HEK293 (cell line): ENCODE measurements around the gene EVC.

Experiments
- CTCF ChIA-PET: fragments of 350-600 bp; formaldehyde crosslinking; extraction: SDS; loops from one replicate; lab custom pipeline; 2021; ENCODE audit warnings: antibody characterized with exemption; lab: Yijun Ruan, JAX
- POLR2A ChIA-PET: fragments of 300-600 bp; formaldehyde crosslinking; extraction: SDS; loops from one replicate; lab custom pipeline; 2020; ENCODE audit warnings: antibody characterized with exemption, inconsistent platforms; lab: Yijun Ruan, JAX
- H3K27ac ChIP-seq: fragments of 200-500 bp; sonication (Bioruptor generic); 2 replicates; pipeline ENCODE4 v1.5.1; 2014; ENCODE audit warnings: low read depth, low read length, control low read depth, inconsistent platforms; ENCODE audit errors: extremely low read depth
- H3K36me3 ChIP-seq, 2 experiments: fragments of 200-500 bp in 1 of 2; sonication (Bioruptor generic) in 1 of 2; 1 replicate in 1 of 2; 2 replicates in 1 of 2; pipeline ENCODE4 v1.5.1; 2014 to 2017; ENCODE audit warnings: inconsistent platforms in 2 of 2, low read length in 2 of 2; ENCODE audit not compliant: control insufficient read depth in 2 of 2, insufficient read depth in 1 of 2
- H3K4me1 ChIP-seq: fragments of 200-500 bp; sonication (Bioruptor generic); 2 replicates; pipeline ENCODE4 v1.5.1; 2014; ENCODE audit warnings: mild to moderate bottlenecking, low read length, inconsistent platforms; ENCODE audit not compliant: control insufficient read depth, insufficient read depth
- H3K4me3 ChIP-seq: 2 replicates; pipeline ENCODE4 v1.5.1; 2011; ENCODE audit warnings: low read depth, mild to moderate bottlenecking, control low read depth, low read length, moderate library complexity
- H3K9me3 ChIP-seq: fragments of 200-500 bp; sonication (Bioruptor generic); 2 replicates; pipeline ENCODE4 v1.5.1; 2014; ENCODE audit warnings: low read depth, low read length, inconsistent platforms; ENCODE audit not compliant: control insufficient read depth, insufficient read depth
- KLF16 ChIP-seq: fragments of 450-650 bp; formaldehyde crosslinking; IDR thresholded peaks from 2 replicates; pipeline ENCODE4 v1.5.1; 2017; ENCODE audit warnings: missing biosample characterization, missing genetic modification characterization
- SCRT2 ChIP-seq: fragments of 450-650 bp; formaldehyde crosslinking; IDR thresholded peaks from 2 replicates; pipeline ENCODE4 v1.5.1; 2016; ENCODE audit warnings: missing biosample characterization, missing genetic modification characterization
- ZFP69B ChIP-seq: fragments of 450-650 bp; formaldehyde crosslinking; IDR thresholded peaks from 2 replicates; pipeline ENCODE4 v1.5.1; 2016; ENCODE audit warnings: missing biosample characterization, missing genetic modification characterization
- ZIC2 ChIP-seq: fragments of 450-650 bp; formaldehyde crosslinking; IDR thresholded peaks from 2 replicates; pipeline ENCODE4 v1.5.1; 2016; ENCODE audit warnings: missing biosample characterization, missing genetic modification characterization
- ZNF112 ChIP-seq: fragments of 450-650 bp; formaldehyde crosslinking; IDR thresholded peaks from 2 replicates; pipeline ENCODE4 v1.5.0; 2017; ENCODE audit warnings: missing biosample characterization, missing genetic modification characterization
- ZNF19 ChIP-seq: fragments of 450-650 bp; formaldehyde crosslinking; IDR thresholded peaks from 2 replicates; pipeline ENCODE4; 2016; ENCODE audit warnings: missing biosample characterization, missing genetic modification characterization, low read depth
- ZNF223 ChIP-seq: fragments of 450-650 bp; formaldehyde crosslinking; IDR thresholded peaks from 2 replicates; pipeline ENCODE4 v1.5.1; 2016; ENCODE audit warnings: missing biosample characterization, missing genetic modification characterization
- ZNF266 ChIP-seq: fragments of 450-650 bp; formaldehyde crosslinking; IDR thresholded peaks from 2 replicates; pipeline ENCODE4 v1.5.1; 2016; ENCODE audit warnings: missing biosample characterization, missing genetic modification characterization, low read depth
- ZNF274 ChIP-seq, 2 experiments: fragments of 200-500 bp in 1 of 2; fragments of 450-650 bp in 1 of 2; sonication (Bioruptor generic) in 1 of 2; formaldehyde crosslinking in 1 of 2; IDR thresholded peaks; 2 replicates each; pipeline versions ENCODE4 v1.5.1 to v1.6.1; 2014 to 2016; ENCODE audit warnings: borderline replicate concordance in 1 of 2, inconsistent platforms in 1 of 2, low read length in 1 of 2, missing biosample characterization in 1 of 2, missing genetic modification characterization in 1 of 2
- ZNF311 ChIP-seq: fragments of 450-650 bp; formaldehyde crosslinking; IDR thresholded peaks from 2 replicates; pipeline ENCODE4 v1.5.1; 2017; ENCODE audit warnings: missing biosample characterization, missing genetic modification characterization, borderline replicate concordance
- ZNF335 ChIP-seq: fragments of 450-650 bp; formaldehyde crosslinking; conservative IDR thresholded peaks from 2 replicates; pipeline ENCODE4 v1.5.1; 2016; ENCODE audit warnings: missing biosample characterization, missing genetic modification characterization
- ZNF48 ChIP-seq: fragments of 450-650 bp; formaldehyde crosslinking; IDR thresholded peaks from 2 replicates; pipeline ENCODE4 v1.5.1; 2016; ENCODE audit warnings: missing biosample characterization, missing genetic modification characterization
- ZNF571 ChIP-seq: fragments of 450-650 bp; formaldehyde crosslinking; IDR thresholded peaks from 2 replicates; pipeline ENCODE4 v1.5.0; 2017; ENCODE audit warnings: missing biosample characterization, missing genetic modification characterization
- ZNF658 ChIP-seq: fragments of 450-650 bp; formaldehyde crosslinking; IDR thresholded peaks from 2 replicates; pipeline ENCODE4; 2016; ENCODE audit warnings: missing biosample characterization, missing genetic modification characterization
- ZNF664 ChIP-seq: fragments of 450-650 bp; formaldehyde crosslinking; IDR thresholded peaks from 2 replicates; pipeline ENCODE4 v1.5.1; 2016; ENCODE audit warnings: missing biosample characterization, missing genetic modification characterization
- ZNF785 ChIP-seq: fragments of 450-650 bp; formaldehyde crosslinking; IDR thresholded peaks from 2 replicates; pipeline ENCODE4 v1.5.1; 2016; ENCODE audit warnings: missing biosample characterization, missing genetic modification characterization
- TF ChIP-seq, protein P1 (sequence below): fragments of 450-650 bp; formaldehyde crosslinking; IDR thresholded peaks from 2 replicates; pipeline ENCODE4 v1.5.0; 2017; ENCODE audit warnings: missing biosample characterization, missing genetic modification characterization, borderline replicate concordance
- TF ChIP-seq, protein P2 (sequence below): fragments of 450-650 bp; formaldehyde crosslinking; IDR thresholded peaks from 2 replicates; pipeline ENCODE4 v1.5.1; 2016; ENCODE audit warnings: missing biosample characterization, missing genetic modification characterization
- TF ChIP-seq, protein P3 (sequence below): IDR thresholded peaks from 2 replicates; pipeline ENCODE4 v1.6.1; 2011; ENCODE audit warnings: mild to moderate bottlenecking, low read depth, low read length, borderline replicate concordance
- TF ChIP-seq, protein P4 (sequence below): fragments of 450-650 bp; formaldehyde crosslinking; IDR thresholded peaks from 2 replicates; pipeline ENCODE4 v1.5.1; 2017; ENCODE audit warnings: missing biosample characterization, missing genetic modification characterization
- TF ChIP-seq, protein P5 (sequence below): fragments of 450-650 bp; formaldehyde crosslinking; IDR thresholded peaks from 2 replicates; pipeline ENCODE4 v1.5.1; 2016; ENCODE audit warnings: missing biosample characterization, missing genetic modification characterization, borderline replicate concordance

EVC gene

DNA sequence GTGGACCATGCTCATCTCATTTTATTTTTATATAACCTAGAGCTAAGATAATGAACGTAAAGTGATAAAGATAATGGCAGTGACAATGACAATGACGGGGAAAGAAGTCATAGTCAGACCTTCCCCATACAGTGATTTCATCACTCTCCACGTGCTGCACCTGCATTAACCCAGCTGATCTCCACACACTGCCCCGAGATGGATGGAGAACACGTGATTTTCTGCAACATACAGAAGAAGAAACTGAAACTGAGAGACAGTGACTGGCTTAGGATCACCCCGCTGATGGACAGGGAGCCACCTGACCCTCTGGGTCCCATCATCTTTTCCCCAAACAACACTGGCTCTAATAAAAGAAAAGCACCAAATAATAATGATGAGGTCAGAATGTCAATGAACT, 24.7 kb upstream of the EVC start (continued):
- TF ChIP-seq, protein P1, sequence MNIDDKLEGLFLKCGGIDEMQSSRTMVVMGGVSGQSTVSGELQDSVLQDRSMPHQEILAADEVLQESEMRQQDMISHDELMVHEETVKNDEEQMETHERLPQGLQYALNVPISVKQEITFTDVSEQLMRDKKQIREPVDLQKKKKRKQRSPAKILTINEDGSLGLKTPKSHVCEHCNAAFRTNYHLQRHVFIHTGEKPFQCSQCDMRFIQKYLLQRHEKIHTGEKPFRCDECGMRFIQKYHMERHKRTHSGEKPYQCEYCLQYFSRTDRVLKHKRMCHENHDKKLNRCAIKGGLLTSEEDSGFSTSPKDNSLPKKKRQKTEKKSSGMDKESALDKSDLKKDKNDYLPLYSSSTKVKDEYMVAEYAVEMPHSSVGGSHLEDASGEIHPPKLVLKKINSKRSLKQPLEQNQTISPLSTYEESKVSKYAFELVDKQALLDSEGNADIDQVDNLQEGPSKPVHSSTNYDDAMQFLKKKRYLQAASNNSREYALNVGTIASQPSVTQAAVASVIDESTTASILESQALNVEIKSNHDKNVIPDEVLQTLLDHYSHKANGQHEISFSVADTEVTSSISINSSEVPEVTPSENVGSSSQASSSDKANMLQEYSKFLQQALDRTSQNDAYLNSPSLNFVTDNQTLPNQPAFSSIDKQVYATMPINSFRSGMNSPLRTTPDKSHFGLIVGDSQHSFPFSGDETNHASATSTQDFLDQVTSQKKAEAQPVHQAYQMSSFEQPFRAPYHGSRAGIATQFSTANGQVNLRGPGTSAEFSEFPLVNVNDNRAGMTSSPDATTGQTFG (tag by site-specific recombination) = no peak
- TF ChIP-seq ZNF19 (tag by site-specific recombination) = no peak
- TF ChIP-seq ZNF664 (tag by site-specific recombination) = no peak
- TF ChIP-seq KLF16 (tag by site-specific recombination) = no peak
- TF ChIP-seq ZNF266 (tag by site-specific recombination) = no peak

DNA sequence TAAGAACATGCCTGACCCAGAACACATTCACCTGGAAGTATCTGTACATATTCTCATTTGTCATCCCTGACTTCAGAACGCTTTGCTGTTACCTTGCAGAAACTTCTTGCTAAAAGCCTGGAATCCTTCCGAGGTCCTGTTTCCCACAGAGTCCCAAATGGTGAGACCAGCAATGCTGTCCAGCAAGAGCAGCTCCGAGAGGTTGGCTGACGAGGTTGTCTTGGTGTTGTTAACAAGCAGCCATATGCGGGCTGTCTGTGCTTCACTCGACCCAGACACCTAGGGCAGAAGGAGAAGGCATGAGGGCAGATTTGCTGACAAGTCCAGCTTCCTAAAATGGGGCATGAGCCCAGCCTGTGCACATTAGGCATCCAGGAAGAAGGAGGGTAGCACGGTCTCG, 21.9 kb upstream of the EVC start:
- Histone ChIP-seq H3K9me3 (no peaks in the 10 kb centered on the region), H3K36me3 (no peaks in the 10 kb centered on the region), H3K4me1 (no peaks in the 10 kb centered on the region), H3K27ac (no peak overlapping the region), H3K4me3 (no peak overlapping the region)
- ChIA-PET POLR2A (no interaction called here), CTCF (no interaction called here)
- TF ChIP-seq, protein P2, sequence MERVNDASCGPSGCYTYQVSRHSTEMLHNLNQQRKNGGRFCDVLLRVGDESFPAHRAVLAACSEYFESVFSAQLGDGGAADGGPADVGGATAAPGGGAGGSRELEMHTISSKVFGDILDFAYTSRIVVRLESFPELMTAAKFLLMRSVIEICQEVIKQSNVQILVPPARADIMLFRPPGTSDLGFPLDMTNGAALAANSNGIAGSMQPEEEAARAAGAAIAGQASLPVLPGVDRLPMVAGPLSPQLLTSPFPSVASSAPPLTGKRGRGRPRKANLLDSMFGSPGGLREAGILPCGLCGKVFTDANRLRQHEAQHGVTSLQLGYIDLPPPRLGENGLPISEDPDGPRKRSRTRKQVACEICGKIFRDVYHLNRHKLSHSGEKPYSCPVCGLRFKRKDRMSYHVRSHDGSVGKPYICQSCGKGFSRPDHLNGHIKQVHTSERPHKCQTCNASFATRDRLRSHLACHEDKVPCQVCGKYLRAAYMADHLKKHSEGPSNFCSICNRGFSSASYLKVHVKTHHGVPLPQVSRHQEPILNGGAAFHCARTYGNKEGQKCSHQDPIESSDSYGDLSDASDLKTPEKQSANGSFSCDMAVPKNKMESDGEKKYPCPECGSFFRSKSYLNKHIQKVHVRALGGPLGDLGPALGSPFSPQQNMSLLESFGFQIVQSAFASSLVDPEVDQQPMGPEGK (tag by site-specific recombination) = no peak
- TF ChIP-seq KLF16 (tag by site-specific recombination) (no peak), ZFP69B (tag by site-specific recombination) (no peak), ZNF335 (no peak), ZNF274 (IDR thresholded peaks at IDR 0.05; ENCODE audit: low read length) (no peak), ZNF274 (tag by site-specific recombination; IDR thresholded peaks at IDR 0.05; ENCODE audit: borderline replicate concordance) (no peak), SCRT2 (tag by site-specific recombination) (no peak), ZNF571 (no peak), ZNF658 (tag by site-specific recombination) (no peak), ZNF112 (tag by site-specific recombination) (no peak), ZNF785 (tag by site-specific recombination) (no peak), ZNF311 (tag by site-specific recombination) (no peak), ZNF48 (no peak)

DNA sequence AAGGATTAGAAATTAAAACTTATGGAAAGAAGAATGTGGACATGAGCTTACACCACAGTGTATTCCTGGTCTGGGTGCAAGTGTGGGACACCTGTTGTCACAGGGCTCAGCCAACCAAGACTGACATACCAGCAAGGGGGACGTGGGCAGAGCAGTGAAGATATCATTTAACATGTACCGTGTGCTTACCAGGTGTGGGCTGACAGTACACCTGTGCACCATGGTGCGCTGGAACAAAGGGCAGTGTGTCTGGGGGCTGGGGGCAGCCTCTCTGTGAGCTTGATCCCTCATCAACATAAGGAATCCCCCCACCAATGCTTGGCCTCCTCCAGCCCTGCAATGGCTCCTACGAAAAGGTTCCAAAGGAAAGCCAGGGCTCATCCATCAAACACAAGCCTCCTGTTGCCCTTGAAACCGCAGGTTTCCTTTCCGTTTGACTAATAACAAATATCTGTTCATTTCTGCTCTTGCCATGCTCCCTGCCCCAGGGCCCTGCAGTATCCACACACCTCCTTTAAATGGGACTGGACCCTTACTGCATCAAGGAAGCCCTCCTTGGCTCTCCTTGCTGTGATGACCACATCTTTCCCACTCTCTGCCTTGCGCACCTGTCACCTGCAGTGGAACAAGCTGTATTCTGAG, 19.4 kb upstream of the EVC start:
- CTCF ChIA-PET = no interaction called here
- POLR2A ChIA-PET = no interaction called here
- TF ChIP-seq, protein P3, sequence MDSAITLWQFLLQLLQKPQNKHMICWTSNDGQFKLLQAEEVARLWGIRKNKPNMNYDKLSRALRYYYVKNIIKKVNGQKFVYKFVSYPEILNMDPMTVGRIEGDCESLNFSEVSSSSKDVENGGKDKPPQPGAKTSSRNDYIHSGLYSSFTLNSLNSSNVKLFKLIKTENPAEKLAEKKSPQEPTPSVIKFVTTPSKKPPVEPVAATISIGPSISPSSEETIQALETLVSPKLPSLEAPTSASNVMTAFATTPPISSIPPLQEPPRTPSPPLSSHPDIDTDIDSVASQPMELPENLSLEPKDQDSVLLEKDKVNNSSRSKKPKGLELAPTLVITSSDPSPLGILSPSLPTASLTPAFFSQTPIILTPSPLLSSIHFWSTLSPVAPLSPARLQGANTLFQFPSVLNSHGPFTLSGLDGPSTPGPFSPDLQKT = no peak
- TF ChIP-seq, protein P4, sequence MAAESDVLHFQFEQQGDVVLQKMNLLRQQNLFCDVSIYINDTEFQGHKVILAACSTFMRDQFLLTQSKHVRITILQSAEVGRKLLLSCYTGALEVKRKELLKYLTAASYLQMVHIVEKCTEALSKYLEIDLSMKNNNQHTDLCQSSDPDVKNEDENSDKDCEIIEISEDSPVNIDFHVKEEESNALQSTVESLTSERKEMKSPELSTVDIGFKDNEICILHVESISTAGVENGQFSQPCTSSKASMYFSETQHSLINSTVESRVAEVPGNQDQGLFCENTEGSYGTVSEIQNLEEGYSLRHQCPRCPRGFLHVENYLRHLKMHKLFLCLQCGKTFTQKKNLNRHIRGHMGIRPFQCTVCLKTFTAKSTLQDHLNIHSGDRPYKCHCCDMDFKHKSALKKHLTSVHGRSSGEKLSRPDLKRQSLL (tag by site-specific recombination) = no peak
- TF ChIP-seq ZNF223 (tag by site-specific recombination) (no peak), ZIC2 (tag by site-specific recombination) (no peak)
- TF ChIP-seq, protein P5, sequence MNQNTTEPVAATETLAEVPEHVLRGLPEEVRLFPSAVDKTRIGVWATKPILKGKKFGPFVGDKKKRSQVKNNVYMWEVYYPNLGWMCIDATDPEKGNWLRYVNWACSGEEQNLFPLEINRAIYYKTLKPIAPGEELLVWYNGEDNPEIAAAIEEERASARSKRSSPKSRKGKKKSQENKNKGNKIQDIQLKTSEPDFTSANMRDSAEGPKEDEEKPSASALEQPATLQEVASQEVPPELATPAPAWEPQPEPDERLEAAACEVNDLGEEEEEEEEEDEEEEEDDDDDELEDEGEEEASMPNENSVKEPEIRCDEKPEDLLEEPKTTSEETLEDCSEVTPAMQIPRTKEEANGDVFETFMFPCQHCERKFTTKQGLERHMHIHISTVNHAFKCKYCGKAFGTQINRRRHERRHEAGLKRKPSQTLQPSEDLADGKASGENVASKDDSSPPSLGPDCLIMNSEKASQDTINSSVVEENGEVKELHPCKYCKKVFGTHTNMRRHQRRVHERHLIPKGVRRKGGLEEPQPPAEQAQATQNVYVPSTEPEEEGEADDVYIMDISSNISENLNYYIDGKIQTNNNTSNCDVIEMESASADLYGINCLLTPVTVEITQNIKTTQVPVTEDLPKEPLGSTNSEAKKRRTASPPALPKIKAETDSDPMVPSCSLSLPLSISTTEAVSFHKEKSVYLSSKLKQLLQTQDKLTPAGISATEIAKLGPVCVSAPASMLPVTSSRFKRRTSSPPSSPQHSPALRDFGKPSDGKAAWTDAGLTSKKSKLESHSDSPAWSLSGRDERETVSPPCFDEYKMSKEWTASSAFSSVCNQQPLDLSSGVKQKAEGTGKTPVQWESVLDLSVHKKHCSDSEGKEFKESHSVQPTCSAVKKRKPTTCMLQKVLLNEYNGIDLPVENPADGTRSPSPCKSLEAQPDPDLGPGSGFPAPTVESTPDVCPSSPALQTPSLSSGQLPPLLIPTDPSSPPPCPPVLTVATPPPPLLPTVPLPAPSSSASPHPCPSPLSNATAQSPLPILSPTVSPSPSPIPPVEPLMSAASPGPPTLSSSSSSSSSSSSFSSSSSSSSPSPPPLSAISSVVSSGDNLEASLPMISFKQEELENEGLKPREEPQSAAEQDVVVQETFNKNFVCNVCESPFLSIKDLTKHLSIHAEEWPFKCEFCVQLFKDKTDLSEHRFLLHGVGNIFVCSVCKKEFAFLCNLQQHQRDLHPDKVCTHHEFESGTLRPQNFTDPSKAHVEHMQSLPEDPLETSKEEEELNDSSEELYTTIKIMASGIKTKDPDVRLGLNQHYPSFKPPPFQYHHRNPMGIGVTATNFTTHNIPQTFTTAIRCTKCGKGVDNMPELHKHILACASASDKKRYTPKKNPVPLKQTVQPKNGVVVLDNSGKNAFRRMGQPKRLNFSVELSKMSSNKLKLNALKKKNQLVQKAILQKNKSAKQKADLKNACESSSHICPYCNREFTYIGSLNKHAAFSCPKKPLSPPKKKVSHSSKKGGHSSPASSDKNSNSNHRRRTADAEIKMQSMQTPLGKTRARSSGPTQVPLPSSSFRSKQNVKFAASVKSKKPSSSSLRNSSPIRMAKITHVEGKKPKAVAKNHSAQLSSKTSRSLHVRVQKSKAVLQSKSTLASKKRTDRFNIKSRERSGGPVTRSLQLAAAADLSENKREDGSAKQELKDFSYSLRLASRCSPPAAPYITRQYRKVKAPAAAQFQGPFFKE (tag by site-specific recombination) = no peak

More for the DNA sequence above, 19.4 kb upstream of the EVC start:
- H3K9me3 ChIP-seq = no peaks in the 10 kb centered on the region
- no peak overlapping the region for H3K27ac ChIP-seq
- no peak overlapping the region for H3K4me3 ChIP-seq
- no peaks in the 10 kb centered on the region for H3K4me1 ChIP-seq
- no peaks in the 10 kb centered on the region for H3K36me3 ChIP-seq
